WI38 (cell line): ENCODE data around the gene SOCS6.

Source experiments
- H3K4me3 ChIP-seq: 2 replicates; pipeline ENCODE4 v1.5.1; 2011; ENCODE audit warnings: low read depth, mild to moderate bottlenecking, control low read depth, low read length
- CTCF ChIP-seq: IDR thresholded peaks from 2 replicates; pipeline ENCODE4 v1.5.1; 2012; ENCODE audit warnings: low read depth, mild to moderate bottlenecking, control low read depth, low read length

Gene SOCS6

GRCh38 chr18:70372450-70373041 is 83.7 kb downstream of the SOCS6 start:
- peak overlapping the region; percentile 8; the same call in 1 of the 2 replicates for H3K4me3 ChIP-seq
- no peak for TF ChIP-seq CTCF

- peak overlapping the region; percentile 8; the same call in 1 of the 2 replicates for H3K4me3 ChIP-seq
These were observed 84.2 kb downstream of the SOCS6 start for GRCh38 chr18:70373042-70373519.

GRCh38 chr18:70374154-70374553 is 85.3 kb downstream of the SOCS6 start:
- TF ChIP-seq CTCF = no peak
- no peak overlapping the region for H3K4me3 ChIP-seq

More at GRCh38 chr18:70373042-70373519, 84.2 kb downstream of the SOCS6 start:
- no peak for TF ChIP-seq CTCF

- no peak overlapping the region for H3K4me3 ChIP-seq
- no peak for TF ChIP-seq CTCF
These were observed 87.5 kb downstream of the SOCS6 start for GRCh38 chr18:70376137-70376913.

- H3K4me3 ChIP-seq = no peak overlapping the region
- no peak for TF ChIP-seq CTCF
These were observed 88.0 kb downstream of the SOCS6 start for GRCh38 chr18:70376914-70377258.

- H3K4me3 ChIP-seq = no peak overlapping the region
- no peak for TF ChIP-seq CTCF
These were observed 88.5 kb downstream of the SOCS6 start for GRCh38 chr18:70377317-70377799.
